Measurements from ENCODE around the gene CASP2.

CASP2 gene

GRCh38 chr7:143265017-143265693 lies 23.0 kb upstream of the CASP2 start:
- no peak for DNase-seq

GRCh38 chr7:143269251-143269650 lies 18.9 kb upstream of the CASP2 start:
- DNase-seq: no peak

- DNase-seq: no peak
Observed at GRCh38 chr7:143271240-143271639, 16.9 kb upstream of the CASP2 start.

GRCh38 chr7:143272871-143273270 lies 15.3 kb upstream of the CASP2 start:
- DNase-seq: no peak

- DNase-seq: peak; percentile 76
Observed at GRCh38 chr7:143279186-143280098, 8.7 kb upstream of the CASP2 start.

GRCh38 chr7:143280160-143280559 lies 8.0 kb upstream of the CASP2 start:
- DNase-seq: no peak

- DNase-seq: no peak
Observed at GRCh38 chr7:143280566-143280965, 7.6 kb upstream of the CASP2 start.

- DNase-seq: no peak
Observed at GRCh38 chr7:143281529-143281928, 6.6 kb upstream of the CASP2 start.

- DNase-seq: no peak
Observed at GRCh38 chr7:143282124-143282523, 6.0 kb upstream of the CASP2 start.

GRCh38 chr7:143283381-143283780 lies 4.8 kb upstream of the CASP2 start:
- DNase-seq: no peak

- no peak for DNase-seq
Observed at GRCh38 chr7:143284591-143285469, 3.3 kb upstream of the CASP2 start, which contains the start of gene TMEM139. TSS of gene TMEM139 (plus strand) at chr7:143284958. CDS start at chr7:143285958, 1,000 bp downstream.

- no peak for DNase-seq
Observed at GRCh38 chr7:143285470-143285778, 2.7 kb upstream of the CASP2 start.

- DNase-seq: no peak
Observed at GRCh38 chr7:143285806-143286521, 2.2 kb upstream of the CASP2 start.

- no peak for DNase-seq
Observed at GRCh38 chr7:143286522-143286890, 1.6 kb upstream of the CASP2 start.

GRCh38 chr7:143287339-143287934 lies 714 bp upstream of the CASP2 start:
- no peak for DNase-seq

- DNase-seq: peak; percentile 44
Observed at GRCh38 chr7:143288836-143289235, 685 bp downstream of the CASP2 start.

GRCh38 chr7:143289421-143289820 lies 1.3 kb downstream of the CASP2 start:
- DNase-seq: peak; percentile 13

- DNase-seq: peak; percentile 16
Observed at GRCh38 chr7:143289888-143290287, 1.7 kb downstream of the CASP2 start.

GRCh38 chr7:143290293-143290692 lies 2.1 kb downstream of the CASP2 start:
- DNase-seq: no peak

- DNase-seq: no peak
Observed at GRCh38 chr7:143292876-143293275, 4.7 kb downstream of the CASP2 start.

GRCh38 chr7:143295870-143296269 lies 7.7 kb downstream of the CASP2 start:
- DNase-seq: peak; percentile 92

- DNase-seq: peak; percentile 27
Observed at GRCh38 chr7:143296686-143297085, 8.5 kb downstream of the CASP2 start.

All from fibroblast of skin of back (primary cell).